ENCODE data around the gene TXNDC11. TPM values are rescaled to one million over a fixed set of nuclear protein-coding genes. Genes with fewer than 3 reads are reported as not detected.

Gene TXNDC11
- total RNA-seq, 4 donors from 2014 or later: 45.7 to 67.2 (median 51.4) TPM

- H3K9me3 ChIP-seq: no peaks in the 10 kb centered on the region
- no peak for DNase-seq (ENCODE audit: low spot score in 2 of 2)
- H3K27ac ChIP-seq: no peak overlapping the region
- TF ChIP-seq CTCF (IDR thresholded peaks at IDR 0.05) (no peak), POLR2A (IDR thresholded peaks at IDR 0.05) (no peak), EP300 (IDR thresholded peaks at IDR 0.05) (no peak)
- WGBS, 2 donors: 87 to 89% methylated on average over 8 of the region's 8 CpGs
- H3K4me3 ChIP-seq: no peak overlapping the region
- peaks cover 0 to 56% (median 2%) of the 10 kb centered on the region in 3 donors for H3K36me3 ChIP-seq
- H3K4me1 ChIP-seq: peaks cover 0 to 12% (median 0%) of the 10 kb centered on the region in 4 donors
- no peaks in the 10 kb centered on the region for H3K27me3 ChIP-seq
Measured at GRCh38 chr16:11715246-11715947, 27.3 kb downstream of the TXNDC11 start.

- no peaks in the 10 kb centered on the region for H3K27me3 ChIP-seq
- H3K4me1 ChIP-seq: peaks cover 0 to 12% (median 0%) of the 10 kb centered on the region in 4 donors
- no peak overlapping the region for H3K27ac ChIP-seq
- no peaks in the 10 kb centered on the region for H3K9me3 ChIP-seq
- TF ChIP-seq POLR2A (IDR thresholded peaks at IDR 0.05): no peak
- 96 to 98% methylated on average over 3 of the region's 3 CpGs for WGBS, 2 donors
- no peak overlapping the region for H3K4me3 ChIP-seq
- no peak for DNase-seq (ENCODE audit: low spot score in 2 of 2)
- H3K36me3 ChIP-seq: peaks cover 0 to 55% (median 2%) of the 10 kb centered on the region in 3 donors
Measured at GRCh38 chr16:11712122-11712521, 30.5 kb downstream of the TXNDC11 start.

GRCh38 chr16:11711662-11712061 lies 31.0 kb downstream of the TXNDC11 start:
- peaks cover 0 to 55% (median 2%) of the 10 kb centered on the region in 3 donors for H3K36me3 ChIP-seq
- WGBS, 2 donors: 96% methylated on average over 4 of the region's 4 CpGs
- no peak for TF ChIP-seq CTCF (IDR thresholded peaks at IDR 0.05)
- TF ChIP-seq EP300 (IDR thresholded peaks at IDR 0.05): no peak
- TF ChIP-seq POLR2A (IDR thresholded peaks at IDR 0.05): no peak

GRCh38 chr16:11708421-11708820 lies 34.2 kb downstream of the TXNDC11 start:
- Histone ChIP-seq H3K36me3 (peaks cover 0 to 43% (median 4%) of the 10 kb centered on the region in 3 donors), H3K4me1 (peaks cover 0 to 24% (median 0%) of the 10 kb centered on the region in 4 donors), H3K27ac (no peak overlapping the region), H3K4me3 (no peak overlapping the region), H3K27me3 (no peaks in the 10 kb centered on the region), H3K9me3 (no peaks in the 10 kb centered on the region)
- DNase-seq (ENCODE audit: low spot score in 2 of 2): no peak
- TF ChIP-seq EP300 (IDR thresholded peaks at IDR 0.05) (no peak), CTCF (IDR thresholded peaks at IDR 0.05) (no peak), POLR2A (IDR thresholded peaks at IDR 0.05) (no peak)
- WGBS, 2 donors: 83 to 91% methylated on average over 1 of the region's 1 CpG

More at GRCh38 chr16:11711662-11712061, 31.0 kb downstream of the TXNDC11 start:
- no peak for DNase-seq (ENCODE audit: low spot score in 2 of 2)
- H3K27me3 ChIP-seq: no peaks in the 10 kb centered on the region
- H3K4me1 ChIP-seq: peaks cover 0 to 11% (median 0%) of the 10 kb centered on the region in 4 donors
- no peak overlapping the region for H3K27ac ChIP-seq
- no peak overlapping the region for H3K4me3 ChIP-seq
- H3K9me3 ChIP-seq: no peaks in the 10 kb centered on the region

GRCh38 chr16:11707679-11708197 lies 34.9 kb downstream of the TXNDC11 start:
- H3K4me3 ChIP-seq: no peak overlapping the region
- H3K27me3 ChIP-seq: no peaks in the 10 kb centered on the region
- peaks cover 0 to 44% (median 4%) of the 10 kb centered on the region in 3 donors for H3K36me3 ChIP-seq
- peaks cover 0 to 24% (median 0%) of the 10 kb centered on the region in 4 donors for H3K4me1 ChIP-seq
- no peaks in the 10 kb centered on the region for H3K9me3 ChIP-seq
- 89 to 96% methylated on average over 4 of the region's 4 CpGs for WGBS, 2 donors
- TF ChIP-seq POLR2A (IDR thresholded peaks at IDR 0.05) (no peak), CTCF (IDR thresholded peaks at IDR 0.05) (no peak), EP300 (IDR thresholded peaks at IDR 0.05) (no peak)
- H3K27ac ChIP-seq: no peak overlapping the region
- no peak for DNase-seq (ENCODE audit: low spot score in 2 of 2)
